Endothelial cell of umbilical vein (primary cell): ENCODE data around the gene TRIM29. TPM values are rescaled to one million over a fixed set of nuclear protein-coding genes. Genes with fewer than 3 reads are reported as not detected.

Experiments used
- BruUV-seq: library from RNA; stranded (reverse); fragments of 400-500 nt; replicated peaks from 2 replicates; lab custom pipeline; 2021; lab: Mats Ljungman, UMichigan
- CTCF ChIA-PET: fragments of 300-600, 350-600 bp; sonication (Branson Sonifier 250); formaldehyde crosslinking; loops from one replicate; lab custom pipeline; 2021; ENCODE audit warnings: antibody characterized with exemption, inconsistent platforms; lab: Charles Lee
- POLR2A ChIA-PET: fragments of 300-600, 350-600 bp; sonication (Branson Sonifier 250); formaldehyde crosslinking; loops from one replicate; lab custom pipeline; 2021; ENCODE audit warnings: antibody characterized with exemption, inconsistent platforms; lab: Charles Lee
- DNase-seq: peaks from one replicate; pipeline ENCODE4 v3.0.0-alpha.2; 2011; ENCODE audit warnings: low read depth, low spot score
- FAIRE-seq: peaks from 2 replicates; lab custom pipeline; 2011; peaks lifted over from hg19 to GRCh38; lab: Jason Lieb, UNC
- H2AFZ ChIP-seq: 2 replicates; pipeline ENCODE4 v1.6.0; 2012; ENCODE audit warnings: low read depth, low read length, control low read depth, inconsistent platforms
- H3K27ac ChIP-seq: 2 replicates; pipeline ENCODE4 v1.5.1; 2011; ENCODE audit warnings: low read depth, mild to moderate bottlenecking, control low read depth, low read length, moderate library complexity; ENCODE audit not compliant: insufficient read depth
- H3K27me3 ChIP-seq, 2 experiments: 2 replicates each; pipeline versions ENCODE4 v1.6.0 to v1.6.1; 2011; ENCODE audit warnings: low read length in 2 of 2, mixed read lengths in 1 of 2; ENCODE audit not compliant: control insufficient read depth in 2 of 2, insufficient read depth in 2 of 2
- H3K36me3 ChIP-seq, 2 experiments: 2 replicates in 1 of 2; 3 replicates in 1 of 2; pipeline ENCODE4 v1.5.1; 2011; ENCODE audit warnings: low read length in 2 of 2, mild to moderate bottlenecking in 1 of 2, moderate library complexity in 1 of 2; ENCODE audit not compliant: control insufficient read depth in 2 of 2, insufficient read depth in 2 of 2; ENCODE audit errors: extremely low read depth in 1 of 2
- H3K4me1 ChIP-seq: 3 replicates; pipeline ENCODE4 v1.5.1; 2011; ENCODE audit warnings: mild to moderate bottlenecking, low read length; ENCODE audit not compliant: control insufficient read depth, insufficient read depth; ENCODE audit errors: extremely low read depth
- H3K4me2 ChIP-seq: 2 replicates; pipeline ENCODE4 v1.6.1; 2011; ENCODE audit warnings: low read length, control low read depth, mixed read lengths; ENCODE audit not compliant: insufficient read depth
- H3K4me3 ChIP-seq, 3 experiments: fragments of 200-600 bp in 1 of 3; sonication (generic), shearing (Covaris generic) in 1 of 3; replicated peaks in 1 of 3; 2 replicates each; pipeline ENCODE4 v1.5.1; 2011 to 2016; ENCODE audit warnings: control low read depth in 3 of 3, low read length in 3 of 3, mild to moderate bottlenecking in 2 of 3, inconsistent platforms in 1 of 3, low read depth in 1 of 3, moderate library complexity in 1 of 3; ENCODE audit not compliant: insufficient read depth in 1 of 3
- H3K79me2 ChIP-seq: 2 replicates; pipeline ENCODE4 v1.6.0; 2012; ENCODE audit warnings: low read length, inconsistent platforms; ENCODE audit not compliant: control insufficient read depth, insufficient read depth
- H3K9ac ChIP-seq: replicated peaks from 2 replicates; pipeline ENCODE3; 2011; ENCODE audit warnings: low read length, control low read depth; ENCODE audit not compliant: insufficient read depth; ENCODE audit errors: extremely low read depth
- H3K9me1 ChIP-seq: replicated peaks from 3 replicates; pipeline ENCODE4 v1.6.0; 2011; ENCODE audit warnings: mild to moderate bottlenecking, low read length; ENCODE audit not compliant: control insufficient read depth, insufficient read depth; ENCODE audit errors: extremely low read depth
- H3K9me3 ChIP-seq: replicated peaks from 2 replicates; pipeline ENCODE4 v1.5.1; 2012; ENCODE audit warnings: low read length, inconsistent platforms; ENCODE audit not compliant: control insufficient read depth, insufficient read depth
- H4K20me1 ChIP-seq: replicated peaks from 2 replicates; pipeline ENCODE3; 2011; ENCODE audit warnings: mild to moderate bottlenecking, low read length; ENCODE audit not compliant: control insufficient read depth, insufficient read depth; ENCODE audit errors: extremely low read depth
- CTCF ChIP-seq, 2 donors: IDR thresholded peaks; 1 replicate in 1 of 2; 2 replicates in 1 of 2; pipeline ENCODE4 v1.5.1; 2011; ENCODE audit warnings: low read length in 2 of 2, mild to moderate bottlenecking in 2 of 2, moderate library complexity in 2 of 2, control low read depth in 1 of 2, inconsistent platforms in 1 of 2, low read depth in 1 of 2; ENCODE audit not compliant: insufficient read depth in 1 of 2; ENCODE audit errors: extremely low read depth in 1 of 2
- EZH2 ChIP-seq: IDR thresholded peaks from 2 replicates; pipeline ENCODE4 v1.6.1; 2012; ENCODE audit warnings: borderline replicate concordance, low read depth, mild to moderate bottlenecking, moderate library complexity, low read length, inconsistent platforms; ENCODE audit not compliant: severe bottlenecking
- FOS ChIP-seq: IDR thresholded peaks from 2 replicates; pipeline ENCODE4 v1.6.1; 2011; ENCODE audit warnings: mild to moderate bottlenecking, low read length, moderate library complexity, borderline replicate concordance; ENCODE audit not compliant: insufficient read depth
- GATA2 ChIP-seq: IDR thresholded peaks from 2 replicates; pipeline ENCODE4 v1.7.0; 2011; ENCODE audit warnings: low read depth, mild to moderate bottlenecking, moderate library complexity, mixed read lengths, low read length; ENCODE audit not compliant: insufficient read length, insufficient read depth
- JUN ChIP-seq: IDR thresholded peaks from 2 replicates; pipeline ENCODE4 v1.6.1; 2011; ENCODE audit warnings: borderline replicate concordance, low read depth; ENCODE audit not compliant: insufficient read length, insufficient read depth
- MAX ChIP-seq: IDR thresholded peaks from 2 replicates; pipeline ENCODE4 v1.6.1; 2011; ENCODE audit not compliant: insufficient read depth, insufficient read length
- MYC ChIP-seq: IDR thresholded peaks from one replicate; pipeline ENCODE4 v1.6.1; 2011; ENCODE audit warnings: mild to moderate bottlenecking, low read depth, low read length
- POLR2A ChIP-seq: IDR thresholded peaks from 2 replicates; pipeline ENCODE4 v1.6.1; 2012; ENCODE audit warnings: low read depth, mild to moderate bottlenecking, control low read depth, low read length
- POLR2AphosphoS5 ChIP-seq: IDR thresholded peaks from 2 replicates; pipeline ENCODE4 v1.6.1; 2012; ENCODE audit warnings: low read depth, mild to moderate bottlenecking, control low read depth, low read length, moderate library complexity; ENCODE audit not compliant: insufficient read depth
- dilution Hi-C: fragments of 300-500 bp; cut with MboI; formaldehyde crosslinking; loops from one replicate; pipeline ENCODE4 v1.15.0; 2019; ENCODE audit warnings: low sequenced_read_pairs; ENCODE audit not compliant: extremely low pct_ligation_motif_present
- intact Hi-C: fragments of 100-400 bp; cut with micrococcal nuclease; formaldehyde crosslinking; loops from one replicate; pipeline ENCODE4 v1.10.0; 2022
- polyA plus RNA-seq, 4 experiments: library from polyadenylated mRNA; depleted of rRNA in 3 of 4; stranded (reverse) in 3 of 4; unstranded in 1 of 4; fragments of >200 nt; gene quantifications; 2 replicates each; pipeline versions ENCODE4 v1.2.1 to v1.2.3, GENCODE V29; 2011 to 2012; ENCODE audit warnings: missing spikeins in 1 of 4
- total RNA-seq: library from RNA; stranded (reverse); gene quantifications from 2 replicates; pipeline ENCODE4 v1.2.3, GENCODE V29; 2021

Gene TRIM29
- total and polyA plus RNA-seq, 2 donors (not counting 3 experiments of a cell fraction or from before 2014, with no cell fraction given), result not detected

GRCh38 chr11:120079750-120080610 is 57.9 kb downstream of the TRIM29 start:
- Histone ChIP-seq H3K9me3 (peaks cover 11% of the 10 kb centered on the region), H4K20me1 (no peaks in the 10 kb centered on the region), H3K9ac (no peak overlapping the region), H3K79me2 (no peaks in the 10 kb centered on the region), H3K9me1 (no peaks in the 10 kb centered on the region), H3K27ac (no peak overlapping the region), H2AFZ (no peak overlapping the region), H3K4me1 (no peaks in the 10 kb centered on the region), H3K27me3 (no peaks in the 10 kb centered on the region), H3K4me2 (no peak overlapping the region), H3K4me3 (no peak overlapping the region), H3K36me3 (no peaks in the 10 kb centered on the region)
- no peak for TF ChIP-seq POLR2A
- no peak for TF ChIP-seq JUN
- no peak for TF ChIP-seq MYC
- no peak for TF ChIP-seq MAX
- no peak for TF ChIP-seq POLR2AphosphoS5
- TF ChIP-seq GATA2, result no peak
- no peak for TF ChIP-seq CTCF (IDR thresholded peaks at IDR 0.05; ENCODE audit: extremely low read depth in 1 of 2, insufficient read depth in 1 of 2, low read depth in 1 of 2, low read length in 2 of 2)
- TF ChIP-seq FOS, result no peak
- no peak for TF ChIP-seq EZH2
- no peak for FAIRE-seq
- no TSS peak for BruUV-seq
- intact Hi-C loops, result no loop called here
- no peak for DNase-seq
- dilution Hi-C loops, result no loop called here
- CTCF ChIA-PET, result no interaction called here
- POLR2A ChIA-PET, result no interaction called here
